NCI-H82 treated with DMSO at 0.1 percent for 48 hours (cell line): ENCODE measurements around the gene MINDY4.
"Not testable (repeated sequence)": the region's sequence is repeated elsewhere in the genome, so short reads cannot be mapped to it uniquely, and the experiment has no call there.

Experiments used
- DNase-seq: peaks from one replicate; lab custom pipeline; 2025; ENCODE audit not compliant: unreplicated experiment; lab: John Stamatoyannopoulos, UW

Gene MINDY4

DNA sequence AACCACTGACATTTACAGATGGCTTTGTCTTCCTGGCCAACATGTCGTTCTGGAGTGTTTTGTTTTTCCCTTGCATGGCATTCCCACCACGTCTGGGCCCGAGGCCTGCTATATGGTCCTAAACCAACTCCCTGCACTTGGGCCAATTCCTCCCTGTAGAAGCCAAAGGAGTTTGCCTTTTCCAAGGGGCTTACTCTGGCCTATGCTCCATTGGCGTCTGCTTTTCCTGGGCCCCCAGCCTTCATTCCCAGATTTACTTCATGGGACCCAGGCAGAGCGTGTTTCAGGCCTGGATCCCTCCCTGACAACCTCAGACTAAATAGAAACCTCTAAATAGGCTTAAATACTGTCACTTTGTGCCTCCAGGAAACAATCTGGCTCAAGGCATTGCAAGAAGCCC lies 60.7 kb downstream of the MINDY4 start:
- DNase-seq = no peak

DNA sequence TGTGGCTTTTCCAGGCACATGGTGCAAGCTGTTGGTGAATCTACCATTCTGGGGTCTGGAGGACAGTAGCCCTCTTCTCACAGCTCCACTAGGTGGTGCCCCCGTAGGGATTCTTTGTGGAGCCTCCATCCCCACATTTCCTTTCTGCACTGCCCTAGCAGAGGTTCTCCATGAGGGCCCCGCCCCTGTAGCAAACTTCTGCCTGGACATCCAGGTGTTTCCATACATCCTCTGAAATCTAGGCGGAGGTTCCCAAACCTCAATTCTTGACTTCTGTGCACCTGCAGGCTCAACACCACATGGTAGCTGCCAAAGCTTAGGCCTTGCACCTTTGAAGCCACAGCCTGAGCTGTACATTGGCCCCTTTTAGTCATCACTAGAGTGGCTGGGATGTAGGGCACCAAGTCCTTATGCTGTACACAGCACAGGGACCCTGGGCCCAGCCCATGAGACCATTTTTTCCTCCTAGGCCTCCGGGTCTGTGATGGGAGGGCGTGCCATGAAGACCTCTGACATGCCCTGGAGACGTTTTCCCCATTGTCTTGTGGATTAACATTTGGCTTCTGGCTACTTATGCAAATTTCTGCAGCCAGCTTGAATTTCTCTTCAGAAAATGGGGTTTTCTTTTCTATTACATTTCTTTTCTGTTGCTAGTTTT lies 62.9 kb downstream of the MINDY4 start:
- not testable (repeated sequence) for DNase-seq

DNA sequence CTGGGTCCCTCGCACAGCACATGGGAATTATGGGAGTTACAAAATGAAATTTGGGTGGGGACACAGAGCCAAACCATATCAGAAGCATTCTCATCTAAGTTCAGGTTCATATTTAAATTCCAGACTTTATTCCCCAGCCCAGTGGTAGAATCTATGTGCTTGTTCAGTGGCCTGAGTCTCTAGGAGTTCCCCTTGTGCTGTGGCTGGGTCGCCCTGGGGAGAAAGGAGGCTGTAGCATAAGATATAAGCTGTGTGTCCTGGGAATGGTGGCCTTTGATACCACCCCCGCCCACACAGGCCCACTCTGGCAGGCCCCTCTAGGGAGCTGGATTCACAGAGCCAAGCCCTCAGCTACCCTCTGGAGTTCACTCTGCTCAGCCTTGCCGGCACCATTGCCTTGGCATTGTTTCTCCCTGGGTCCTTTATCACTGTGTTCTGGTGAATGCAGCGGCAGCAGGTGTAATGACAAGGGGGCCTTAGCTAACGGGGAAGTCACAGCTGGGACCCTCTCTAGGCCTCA lies 64.2 kb downstream of the MINDY4 start:
- no peak for DNase-seq

DNA sequence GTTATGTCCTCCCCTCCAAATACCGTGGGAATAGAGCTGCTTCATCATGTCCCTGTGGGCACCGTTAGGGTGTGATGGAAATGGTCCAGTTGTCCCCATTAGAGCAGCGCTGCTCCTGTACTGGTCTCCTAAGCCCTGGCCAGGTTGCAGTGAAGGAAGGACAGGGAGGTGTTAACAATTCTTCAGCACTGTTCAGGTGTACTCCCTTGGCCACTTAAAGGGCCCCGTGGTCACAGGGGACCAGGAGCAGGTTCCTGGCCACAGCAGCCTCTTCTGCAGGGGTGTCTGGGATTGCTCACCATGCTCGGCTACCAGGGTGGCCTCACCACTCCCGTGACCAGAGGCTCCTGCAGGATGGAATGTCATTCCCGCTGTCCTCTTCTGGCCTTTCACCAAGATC lies 65.8 kb downstream of the MINDY4 start:
- no peak for DNase-seq

DNA sequence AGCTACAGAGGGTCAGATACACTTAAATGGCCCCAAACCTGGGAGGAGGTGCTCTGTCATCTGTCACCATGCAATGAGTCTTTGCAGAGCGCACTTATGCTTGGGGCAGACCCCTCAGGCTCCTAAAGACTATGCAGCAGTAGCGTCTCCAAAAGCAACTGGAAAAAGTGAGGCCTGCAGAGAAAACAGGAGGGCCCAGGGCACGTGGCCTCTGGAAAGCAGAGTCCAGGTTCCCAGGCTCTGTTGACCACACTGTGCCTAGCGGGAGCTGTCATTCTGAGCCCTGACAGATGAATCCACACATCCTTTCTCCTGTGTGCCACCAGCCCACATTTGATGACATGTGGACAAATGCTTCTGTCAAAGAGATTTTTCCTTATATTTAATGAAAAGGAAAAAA lies 66.4 kb downstream of the MINDY4 start:
- no peak for DNase-seq

DNA sequence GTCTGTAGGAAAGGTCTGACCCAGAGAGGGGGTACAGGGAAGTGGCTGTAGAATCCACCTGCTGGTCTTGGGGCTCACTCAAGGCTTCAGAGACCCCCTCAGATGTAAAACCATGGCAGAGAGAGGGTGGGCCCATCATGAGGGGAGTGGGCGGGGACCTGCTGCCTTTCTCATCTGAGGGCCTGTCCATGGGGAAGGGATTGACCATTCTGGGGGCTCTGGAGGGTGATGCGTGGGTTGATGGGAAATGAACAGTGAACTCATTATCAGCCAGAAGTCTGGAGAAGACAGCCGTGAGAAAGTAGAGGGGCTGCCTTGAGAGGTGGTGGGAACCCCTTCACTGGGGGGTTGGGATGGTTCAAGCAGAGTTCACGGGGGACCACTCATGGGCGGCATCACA lies 66.8 kb downstream of the MINDY4 start:
- DNase-seq = no peak

DNA sequence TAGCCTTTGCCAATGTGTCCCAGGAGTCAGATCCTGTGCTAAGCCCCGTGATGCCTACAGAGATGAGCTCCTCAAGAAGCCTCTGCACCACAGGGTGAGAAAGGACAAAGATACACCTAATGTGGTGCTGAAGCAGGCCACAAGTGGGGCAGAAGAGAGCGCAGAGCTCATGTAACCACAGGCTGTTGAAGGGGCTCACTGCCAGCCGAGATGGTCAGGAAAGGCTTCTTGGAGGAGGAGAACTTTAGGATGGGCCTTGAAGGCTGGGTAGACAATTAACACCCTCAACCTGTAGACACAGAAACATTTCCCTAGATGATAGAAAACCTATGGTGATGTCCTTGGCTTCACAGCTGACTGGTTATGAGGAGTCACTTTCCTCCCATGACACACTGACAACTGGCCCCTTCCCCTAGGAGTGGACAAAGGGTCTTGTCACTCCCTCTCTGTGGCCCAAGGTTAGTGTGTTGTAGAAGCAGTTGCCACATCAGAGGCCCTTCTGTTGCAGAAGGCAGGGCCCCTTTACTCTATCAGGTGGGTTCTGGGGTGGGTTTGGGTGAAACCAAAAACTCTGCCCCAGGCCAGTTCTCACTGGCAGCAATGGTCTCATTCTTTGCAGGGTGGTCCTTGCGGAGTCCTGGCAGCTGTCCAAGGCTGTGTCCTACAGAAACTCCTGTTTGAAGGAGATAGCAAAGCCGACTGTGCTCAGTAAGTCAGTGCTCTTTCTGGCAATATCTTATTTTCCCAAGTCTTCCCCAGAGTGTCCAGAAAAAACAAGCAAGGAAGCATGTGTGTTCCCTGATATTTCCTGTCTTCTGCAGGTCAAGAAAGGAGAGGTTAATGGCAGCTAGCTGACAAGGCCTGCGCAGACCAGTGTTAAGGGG lies 69.2 kb downstream of the MINDY4 start:
- DNase-seq = no peak

DNA sequence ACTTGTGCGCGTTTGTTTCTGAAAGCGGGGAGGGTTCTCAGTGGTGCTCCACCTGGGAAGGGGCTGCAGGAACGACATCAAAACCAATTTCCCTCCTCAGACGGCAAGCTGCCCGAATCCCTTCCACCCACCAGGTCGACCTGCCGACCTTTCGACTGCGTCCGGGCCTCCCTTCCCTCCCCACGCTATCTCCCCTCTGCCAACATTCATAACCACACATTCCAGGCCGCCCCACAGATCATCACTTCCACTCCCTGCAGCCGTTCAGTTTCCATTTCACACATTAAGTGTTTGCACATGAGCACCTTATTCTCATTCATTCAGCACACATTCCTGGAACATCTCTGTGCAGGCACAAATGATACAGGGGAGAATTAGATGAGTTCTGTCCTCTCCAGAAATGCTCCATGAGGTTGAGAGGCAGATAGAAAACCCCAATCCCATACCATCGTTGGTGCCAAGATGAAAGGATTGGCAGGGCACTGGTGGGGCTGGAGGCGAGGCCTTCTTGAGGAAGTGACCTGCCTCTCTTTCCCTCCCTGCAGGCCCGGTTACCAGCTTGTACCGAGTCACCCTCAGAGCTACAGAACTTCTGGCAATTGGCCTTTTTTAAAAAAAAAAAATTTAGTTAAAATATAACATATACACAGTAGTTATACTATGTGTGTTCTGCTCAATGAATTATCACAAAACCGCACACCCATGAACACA lies 70.0 kb downstream of the MINDY4 start:
- no peak for DNase-seq

DNA sequence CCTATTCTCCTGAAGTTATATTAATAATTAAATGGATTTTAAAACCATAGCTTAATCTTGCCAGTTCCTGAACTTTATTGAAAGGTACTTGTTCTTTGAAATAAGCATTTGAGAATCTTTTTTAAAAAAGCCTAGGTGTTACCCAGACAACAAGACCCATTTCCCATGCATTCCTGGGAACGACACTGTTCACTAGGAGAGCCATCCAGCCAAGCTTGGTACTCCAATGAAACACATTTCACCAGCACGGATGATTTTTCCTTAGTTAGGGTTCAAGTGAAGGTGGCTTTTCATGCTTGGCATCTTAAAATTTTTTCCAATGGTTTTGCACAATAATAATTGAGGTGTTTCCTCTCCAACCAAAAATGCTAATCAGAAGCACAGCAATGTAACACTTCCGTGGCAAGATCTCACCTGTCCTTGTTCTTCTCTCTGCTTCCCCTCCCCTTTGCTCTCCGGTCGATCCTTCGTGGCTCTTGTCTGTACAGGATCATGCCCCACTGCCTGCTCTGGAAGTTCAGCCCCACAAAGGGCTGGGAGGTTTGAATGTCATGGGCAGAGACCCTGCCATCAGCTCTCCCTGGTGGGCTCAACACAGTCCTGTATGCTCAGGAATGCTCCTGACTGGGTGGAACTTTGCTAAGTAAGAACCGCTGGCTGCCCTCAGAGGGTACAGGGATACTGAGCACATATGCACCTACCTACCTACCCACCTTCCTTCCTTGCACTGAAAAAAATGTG lies 70.8 kb downstream of the MINDY4 start:
- DNase-seq = no peak

DNA sequence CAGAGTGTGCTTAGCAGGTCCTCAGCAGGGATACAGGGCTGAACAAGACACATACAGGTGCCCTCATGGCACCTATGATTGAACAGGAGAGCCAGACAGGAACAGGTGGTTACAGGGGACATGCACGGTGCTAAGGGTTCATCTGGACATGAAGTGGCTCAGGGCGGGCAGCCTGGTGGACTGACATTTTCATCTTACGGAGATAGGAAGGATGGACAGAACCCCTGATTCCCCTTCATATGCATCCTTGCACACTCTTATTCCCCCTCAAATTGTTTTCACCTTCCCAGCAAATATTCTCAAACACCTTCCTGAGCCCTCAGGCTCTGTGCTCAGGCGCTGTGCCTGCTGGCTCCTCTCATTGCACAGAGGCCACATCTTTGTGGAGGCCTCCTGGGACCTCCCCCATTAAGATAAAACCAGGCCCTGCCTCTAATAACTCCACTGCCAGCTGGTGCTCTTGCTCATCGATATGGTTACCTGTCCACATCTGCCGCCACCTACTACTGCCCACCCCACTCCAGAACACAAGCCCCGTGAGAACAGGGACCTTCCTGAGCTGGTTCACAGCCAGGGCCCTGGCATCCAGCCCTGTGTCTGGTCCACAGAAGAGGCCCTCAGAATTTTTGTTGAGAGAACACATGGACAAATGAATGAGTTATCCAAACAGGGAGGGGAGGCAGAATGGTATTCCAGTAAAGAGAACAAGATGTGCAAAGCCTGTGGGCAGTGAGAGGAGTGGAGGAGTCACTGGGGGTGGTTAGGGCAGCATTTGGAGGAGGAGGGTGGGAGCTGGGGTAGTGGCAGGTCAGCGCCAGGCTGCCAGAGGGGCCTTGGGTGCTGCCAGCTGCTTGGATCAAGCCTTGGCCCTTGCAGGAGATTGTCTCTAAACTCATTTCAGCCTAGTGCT lies 71.6 kb downstream of the MINDY4 start:
- DNase-seq = no peak

DNA sequence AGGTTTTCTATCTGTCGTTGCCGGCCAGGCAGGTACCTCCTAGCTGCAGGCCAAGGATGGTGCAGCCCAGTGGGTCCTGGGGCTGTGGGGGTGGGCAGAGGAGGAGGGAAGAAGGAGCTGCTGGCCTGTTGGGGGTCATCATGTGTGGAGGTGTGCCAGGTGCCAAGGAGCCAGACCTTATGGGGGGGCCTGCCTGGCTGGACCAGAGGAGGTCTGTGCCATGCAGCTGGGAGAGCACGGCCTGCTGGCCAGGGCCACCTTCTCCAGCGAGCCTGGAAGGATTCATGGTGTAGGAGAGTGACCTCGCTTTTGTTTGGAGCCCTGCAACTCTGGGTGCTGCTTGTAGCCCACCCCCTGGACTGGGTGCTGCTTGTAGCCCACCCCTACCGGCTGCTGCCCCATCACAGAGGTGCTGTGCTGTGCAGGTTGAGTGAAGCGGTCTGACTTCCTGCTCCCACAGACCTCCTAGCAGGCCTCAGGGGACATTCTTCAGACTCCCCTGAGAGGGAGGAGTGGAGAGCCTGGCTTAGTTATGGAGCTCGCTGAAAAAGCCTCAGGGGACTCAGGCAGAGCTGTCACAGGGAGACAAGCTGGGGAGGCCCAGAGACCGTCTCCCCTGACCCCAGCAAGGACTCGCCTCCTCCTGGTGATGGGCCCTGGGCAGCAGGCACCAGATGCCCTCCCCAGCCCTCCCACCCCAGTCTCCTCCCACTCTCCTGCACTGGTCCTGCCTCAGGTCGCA lies 72.7 kb downstream of the MINDY4 start:
- DNase-seq = no peak

DNA sequence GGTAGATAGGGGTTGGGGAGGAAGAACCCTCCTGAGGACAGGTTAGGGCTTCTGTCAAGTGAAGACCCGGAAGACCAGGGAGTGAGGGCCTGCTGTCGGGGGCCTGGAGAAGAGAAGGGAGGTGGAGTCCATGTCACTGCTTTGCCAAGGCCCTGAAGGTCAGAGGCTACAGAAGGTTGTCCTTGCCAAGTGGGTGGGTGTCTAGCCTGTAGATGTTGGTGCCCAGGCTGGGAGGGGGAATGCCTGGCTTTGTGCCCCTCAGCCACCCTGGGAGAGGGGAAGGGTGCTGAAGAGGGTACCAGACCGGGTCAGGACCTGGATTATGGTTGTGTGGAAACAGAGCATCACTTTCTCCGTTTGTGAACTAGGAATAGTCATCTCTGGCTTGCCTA lies 73.3 kb downstream of the MINDY4 start:
- DNase-seq = no peak

DNA sequence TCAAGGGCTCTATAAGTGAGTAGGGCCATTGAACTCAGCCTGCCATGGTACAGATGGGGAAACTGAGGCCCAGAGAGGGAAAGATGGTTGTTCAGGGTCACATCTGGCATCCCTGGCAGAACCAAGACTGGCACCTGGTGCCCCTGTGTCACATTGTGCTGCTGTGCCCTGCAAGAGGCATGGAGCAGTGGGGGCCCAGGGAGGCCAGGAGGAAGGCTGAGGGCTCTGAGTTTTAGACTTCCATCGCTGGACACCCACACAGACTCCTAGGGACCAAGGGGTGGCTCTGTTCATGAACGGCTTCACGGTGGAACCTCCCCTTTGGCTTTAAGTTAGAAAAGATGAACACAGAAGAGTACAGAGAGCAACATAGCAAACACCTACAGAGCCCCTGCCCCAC lies 73.7 kb downstream of the MINDY4 start:
- no peak for DNase-seq

DNA sequence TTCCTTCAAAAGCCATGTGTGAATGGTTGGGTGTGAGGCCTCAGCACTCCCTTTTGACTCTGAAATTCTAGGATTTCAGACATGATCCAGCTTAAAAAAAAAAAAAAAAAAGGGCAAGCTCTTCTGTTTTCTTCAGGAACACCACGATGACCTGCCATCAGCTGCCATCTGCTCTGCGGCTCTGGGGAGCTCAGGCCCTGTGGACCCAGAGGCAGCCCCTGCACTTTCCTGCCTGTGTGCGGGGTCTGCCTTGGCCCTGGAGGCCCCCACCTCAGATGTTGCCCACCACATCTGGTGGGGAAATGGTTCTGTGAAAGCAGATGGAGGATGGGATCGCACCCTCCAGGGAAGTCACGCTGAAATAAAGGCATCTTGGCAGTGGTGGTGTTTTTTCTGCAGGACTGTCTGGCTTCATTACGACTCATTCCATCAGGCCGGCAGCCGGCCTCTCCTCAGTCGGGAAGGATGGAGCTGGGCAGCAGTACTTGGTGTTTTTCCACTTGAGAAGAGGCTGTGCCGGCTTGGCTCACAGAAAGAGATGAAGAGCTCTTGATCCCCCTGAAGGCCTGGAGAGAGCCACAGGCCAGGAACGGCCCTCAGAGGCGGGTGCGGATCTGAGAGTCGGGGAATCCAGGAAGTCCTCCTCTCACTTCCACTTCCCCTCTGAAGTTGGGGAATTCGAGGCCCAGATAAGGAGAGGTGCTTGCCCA lies 74.4 kb downstream of the MINDY4 start:
- no peak for DNase-seq

DNA sequence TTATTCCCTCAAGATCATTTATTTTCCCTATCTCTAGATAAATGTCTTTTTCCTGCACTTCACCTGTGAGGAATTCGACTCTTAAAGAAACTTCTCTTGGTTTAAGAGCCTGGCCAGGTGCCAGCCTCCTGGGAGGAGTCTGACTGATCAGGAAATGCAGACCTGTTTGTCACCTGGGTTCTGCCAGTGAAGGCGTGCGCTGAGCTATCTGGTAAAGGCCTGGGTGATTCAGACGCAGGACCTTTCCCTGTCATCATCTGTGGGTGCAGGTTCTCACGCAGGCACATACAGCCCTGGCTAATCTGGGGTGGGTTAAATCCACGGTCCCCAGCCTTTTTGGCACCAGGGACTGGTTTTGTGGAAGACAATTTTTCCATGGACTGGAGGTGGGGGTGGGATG lies 75.2 kb downstream of the MINDY4 start:
- DNase-seq = no peak

DNA sequence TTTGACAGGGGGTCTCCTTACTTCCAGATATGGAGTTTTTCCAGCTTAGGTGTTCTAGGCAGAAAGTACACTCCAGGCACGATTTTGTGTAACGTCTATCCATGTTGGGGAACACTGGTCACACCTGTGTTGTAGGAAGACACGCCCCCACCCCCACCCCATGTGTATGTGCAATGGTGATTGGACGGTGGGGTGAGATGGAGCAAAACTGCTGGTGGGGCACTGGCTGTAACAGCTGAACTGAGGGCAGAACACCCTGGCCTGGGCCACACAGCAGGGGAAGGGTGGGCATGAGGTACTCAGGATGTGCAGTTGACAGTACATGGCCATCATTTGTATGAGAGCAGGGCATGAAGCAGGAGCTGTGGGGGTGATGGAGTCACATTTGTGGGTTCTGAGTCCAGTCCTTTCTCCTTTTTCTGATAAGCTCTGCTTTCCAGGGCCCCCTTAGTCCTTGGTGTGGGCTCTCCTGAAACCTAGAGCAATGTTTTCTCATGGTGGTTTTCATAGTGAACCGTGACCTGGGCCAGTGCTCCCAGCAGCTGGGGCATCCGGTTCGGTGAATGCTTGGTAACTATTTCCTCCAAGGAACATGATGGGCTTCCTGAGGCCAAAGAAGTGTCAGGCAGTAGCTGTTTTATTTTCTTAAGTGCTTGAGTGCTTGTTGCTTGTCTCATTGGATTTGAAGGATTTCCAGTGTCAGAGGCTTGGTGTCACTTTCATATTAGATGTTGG lies 77.1 kb downstream of the MINDY4 start:
- no peak for DNase-seq

DNA sequence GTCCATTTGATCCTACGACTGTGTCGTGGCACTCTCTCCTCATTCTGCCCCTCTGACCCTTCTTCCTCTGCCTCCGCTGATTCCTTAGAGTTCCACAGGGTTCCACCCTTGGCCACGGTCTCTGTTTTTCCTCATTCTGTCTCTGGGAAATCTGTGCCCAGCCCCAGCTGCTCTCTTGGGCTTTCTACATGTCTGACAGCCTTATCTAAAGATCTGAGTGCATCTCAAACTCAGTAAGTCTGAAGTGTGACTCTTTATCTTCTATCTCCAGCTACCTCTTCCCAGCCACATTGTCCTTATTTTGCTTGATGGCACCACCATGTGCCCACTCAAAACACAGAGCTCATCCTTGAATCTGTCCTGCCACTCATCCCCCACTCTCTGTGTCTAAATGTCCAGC lies 78.3 kb downstream of the MINDY4 start:
- DNase-seq = no peak

DNA sequence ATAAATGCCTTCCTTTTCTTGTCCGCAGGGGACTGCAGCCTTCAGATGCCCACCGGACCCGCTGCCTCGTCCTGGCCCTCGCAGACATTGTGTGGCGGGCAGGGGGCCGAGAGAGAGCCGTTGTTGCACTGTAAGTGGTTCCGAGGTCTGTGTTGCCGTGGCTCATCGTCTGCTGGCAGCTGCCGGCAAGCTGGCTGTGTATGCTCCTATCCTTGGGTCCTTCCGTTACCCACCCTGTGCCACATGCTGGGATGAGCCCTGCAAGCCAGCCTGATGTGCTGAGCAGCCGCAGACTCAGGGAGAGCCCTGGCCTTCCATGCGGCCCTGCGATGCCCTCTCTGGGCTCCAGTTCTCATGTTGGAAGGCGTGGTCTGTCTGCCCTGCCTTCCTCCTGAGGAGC lies 79.2 kb downstream of the MINDY4 start:
- no peak for DNase-seq
